Measurements from ENCODE around the gene SLAMF1. TPM values are rescaled to one million over a fixed set of nuclear protein-coding genes. Genes with fewer than 3 reads are reported as not detected.
"Not testable (repeated sequence)": the region's sequence is repeated elsewhere in the genome, so short reads cannot be mapped to it uniquely, and the experiment has no call there.

The SLAMF1 gene
- total RNA-seq (2021; fragmentation: NEBNext Ultra II Directional; extraction: Animal tissue kit (Norgen Biotek cat#: 25700)) = not detected
- long read RNA-seq = 0 reads

GRCh38 chr1:160646711-160647328 is at the start of gene SLAMF1:
TSS of gene SLAMF1 (minus strand) at chr1:160647044. CDS start at chr1:160646945, 99 bp downstream.
- no peak within 1 kb of the TSS for H3K27ac Mint-ChIP-seq
- H3K27me3 Mint-ChIP-seq (ENCODE audit: insufficient read depth) = peaks cover 3% of the 10 kb centered on the region; the same call in 1 of the 2 replicates
- H3K9me3 Mint-ChIP-seq = no peaks in the 10 kb centered on the region
- no peaks in the 10 kb centered on the region for H3K36me3 Mint-ChIP-seq (ENCODE audit: low read depth)
- peaks cover 2% of the 10 kb centered on the region; the same call in 1 of the 2 replicates for H3K4me1 Mint-ChIP-seq (ENCODE audit: low read depth)
- TF ChIP-seq CTCF (IDR thresholded peaks at IDR 0.05) = no peak
- no peak within 1 kb of the TSS for H3K4me3 Mint-ChIP-seq
- no peak for DNase-seq

GRCh38 chr1:160692390-160692789 is 45.5 kb upstream of the SLAMF1 start:
- not testable (repeated sequence) for H3K27ac Mint-ChIP-seq

GRCh38 chr1:160685266-160685665 is 38.4 kb upstream of the SLAMF1 start:
- Mint-ChIP-seq H3K9me3 (no peaks in the 10 kb centered on the region), H3K4me3 (no peak overlapping the region), H3K36me3 (ENCODE audit: low read depth) (no peaks in the 10 kb centered on the region), H3K27ac (no peak overlapping the region), H3K27me3 (ENCODE audit: insufficient read depth) (peaks cover 2% of the 10 kb centered on the region), H3K4me1 (ENCODE audit: low read depth) (no peaks in the 10 kb centered on the region)
- DNase-seq = no peak
- TF ChIP-seq CTCF (IDR thresholded peaks at IDR 0.05) = no peak

More at GRCh38 chr1:160692390-160692789, 45.5 kb upstream of the SLAMF1 start:
- not testable (repeated sequence) for H3K4me1 Mint-ChIP-seq (ENCODE audit: low read depth); DNase-seq; H3K4me3 Mint-ChIP-seq; H3K9me3 Mint-ChIP-seq; H3K36me3 Mint-ChIP-seq (ENCODE audit: low read depth)
- TF ChIP-seq CTCF (IDR thresholded peaks at IDR 0.05) = peak; percentile 21; the same call in 1 of the 2 replicates
- H3K27me3 Mint-ChIP-seq (ENCODE audit: insufficient read depth) = peaks cover 12% of the 10 kb centered on the region

GRCh38 chr1:160682983-160683865 is 36.4 kb upstream of the SLAMF1 start:
- no peak overlapping the region for H3K4me3 Mint-ChIP-seq
- H3K36me3 Mint-ChIP-seq (ENCODE audit: low read depth) = no peaks in the 10 kb centered on the region
- DNase-seq = no peak
- no peak overlapping the region for H3K27ac Mint-ChIP-seq
- TF ChIP-seq CTCF (IDR thresholded peaks at IDR 0.05) = no peak
- no peaks in the 10 kb centered on the region for H3K4me1 Mint-ChIP-seq (ENCODE audit: low read depth)
- H3K9me3 Mint-ChIP-seq = no peaks in the 10 kb centered on the region
- peaks cover 12% of the 10 kb centered on the region for H3K27me3 Mint-ChIP-seq (ENCODE audit: insufficient read depth)

GRCh38 chr1:160681891-160682140 is 35.0 kb upstream of the SLAMF1 start:
- DNase-seq = no peak
- no peak; the same call in 1 of the 2 replicates for TF ChIP-seq CTCF (IDR thresholded peaks at IDR 0.05)
- Mint-ChIP-seq H3K27me3 (ENCODE audit: insufficient read depth) (peaks cover 14% of the 10 kb centered on the region), H3K4me1 (ENCODE audit: low read depth) (no peaks in the 10 kb centered on the region), H3K9me3 (no peaks in the 10 kb centered on the region), H3K27ac (no peak overlapping the region), H3K36me3 (ENCODE audit: low read depth) (no peaks in the 10 kb centered on the region), H3K4me3 (no peak overlapping the region)
